GM18511 (cell line): ENCODE data around the gene DMD.

Experiments used
- ATAC-seq: cut with Tn5 transposase; IDR thresholded peaks from one replicate; pipeline ENCODE4 v1.9.1; 2021; ENCODE audit warnings: mild to moderate bottlenecking, moderate library complexity; ENCODE audit not compliant: unreplicated experiment

DMD gene

GRCh38 chrX:31796624-31797023, 1414.7 kb downstream of the DMD start:
- ATAC-seq: no peak

DNA sequence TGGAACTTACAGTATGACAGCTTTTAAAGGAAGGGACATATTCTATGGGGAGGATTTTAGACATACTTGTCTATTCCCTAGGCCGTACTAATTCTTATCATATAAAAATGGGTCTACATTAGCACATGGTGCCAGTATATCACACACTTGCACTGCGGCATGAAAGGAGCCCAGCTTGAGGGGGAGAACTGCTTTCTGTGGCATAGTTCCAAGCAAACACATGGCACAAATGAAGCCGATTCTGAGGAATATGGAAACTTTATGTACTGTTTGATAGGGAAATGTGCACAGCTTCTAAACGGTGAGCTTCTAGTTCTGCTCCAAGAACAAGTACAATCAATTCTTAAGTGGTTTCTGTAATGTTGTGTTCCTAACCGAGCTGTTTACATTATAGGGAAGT, 1463.9 kb downstream of the DMD start:
- ATAC-seq: no peak

- ATAC-seq: no peak
Measured at GRCh38 chrX:31743004-31743403, 1468.3 kb downstream of the DMD start.

GRCh38 chrX:31717474-31717873, 1493.9 kb downstream of the DMD start:
- no peak for ATAC-seq

DNA sequence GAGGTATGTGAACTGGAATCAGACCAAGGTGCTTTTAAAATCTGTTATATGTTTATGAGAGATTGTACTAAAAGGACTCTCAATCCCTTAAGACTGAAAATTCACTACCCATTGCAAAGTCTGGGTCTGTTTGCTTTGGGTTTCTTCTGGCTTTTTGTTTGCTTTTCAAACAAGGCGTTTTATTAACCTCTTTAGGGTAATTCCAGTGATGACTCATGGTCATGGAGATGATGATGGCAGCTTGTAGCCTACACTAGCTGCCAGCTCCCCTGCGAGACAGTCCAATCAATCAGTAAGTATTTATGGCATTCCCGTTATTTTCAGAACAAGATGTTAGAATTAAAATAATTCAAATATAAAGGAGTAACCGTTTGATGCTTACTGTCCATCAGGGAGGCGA, 1495.7 kb downstream of the DMD start:
- ATAC-seq: no peak

DNA sequence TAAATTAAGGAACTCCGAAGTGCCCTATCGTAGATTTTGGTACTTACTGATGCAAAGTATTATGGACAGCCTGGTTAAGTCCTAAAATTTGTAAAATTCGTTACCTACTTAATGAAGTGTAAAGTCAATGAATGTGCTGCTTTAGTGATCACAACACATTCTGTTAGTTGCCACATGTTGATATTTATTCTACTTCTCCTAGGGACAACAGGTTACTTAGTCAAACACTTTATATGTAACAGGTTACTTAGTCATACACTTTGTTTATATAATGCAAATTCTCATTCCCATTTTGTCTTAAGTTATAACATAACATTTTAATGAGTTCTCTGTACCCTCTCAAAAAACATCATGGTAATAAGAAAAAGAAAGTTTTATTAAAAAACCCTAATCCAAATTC, 1496.6 kb downstream of the DMD start:
- ATAC-seq: no peak

- no peak for ATAC-seq
Measured at GRCh38 chrX:31713120-31713519, 1498.2 kb downstream of the DMD start.

- ATAC-seq: no peak
Measured at GRCh38 chrX:31711166-31711565, 1500.2 kb downstream of the DMD start.

- no peak for ATAC-seq
Measured at GRCh38 chrX:31708116-31708515, 1503.2 kb downstream of the DMD start.

DNA sequence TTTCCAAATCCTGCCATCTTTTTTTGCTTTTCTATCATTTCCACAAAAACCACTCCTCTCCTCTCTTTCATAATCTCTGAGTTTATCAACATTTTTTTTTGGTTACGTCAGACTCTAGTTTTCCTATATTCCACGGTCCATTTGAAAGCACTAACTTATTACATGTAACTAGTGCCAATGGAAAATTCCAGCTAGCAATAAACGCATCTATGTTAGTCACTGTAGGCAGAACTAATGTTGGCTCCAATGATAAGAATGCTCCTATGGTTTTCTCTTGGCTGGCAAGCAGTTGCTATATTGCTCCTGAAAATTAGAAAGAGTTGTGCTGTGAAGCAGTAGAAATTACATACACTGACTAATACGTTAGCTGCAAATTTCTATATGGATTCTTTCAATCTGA, 1504.9 kb downstream of the DMD start:
- no peak for ATAC-seq

GRCh38 chrX:31705816-31706215, 1505.5 kb downstream of the DMD start:
- ATAC-seq: no peak

- ATAC-seq: no peak
Measured at GRCh38 chrX:31704938-31705337, 1506.4 kb downstream of the DMD start.

DNA sequence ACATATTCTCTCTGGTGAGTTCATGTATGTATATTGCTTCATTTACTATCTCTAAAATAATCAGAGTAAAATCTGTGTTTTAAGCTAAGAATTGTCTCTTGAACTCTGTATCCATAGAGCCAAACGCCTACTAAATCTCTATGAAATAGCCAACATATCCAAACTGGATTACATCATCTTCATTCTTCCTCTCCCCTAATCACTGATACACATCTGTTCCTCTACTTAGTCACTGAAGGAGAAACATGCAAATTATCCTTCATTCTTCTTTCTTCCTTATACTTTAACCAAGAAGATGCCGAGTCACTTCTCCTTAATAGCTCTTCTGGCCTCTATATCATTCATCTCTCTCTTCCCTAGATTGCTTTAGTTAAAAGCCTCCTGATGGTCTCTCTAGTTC, 1509.1 kb downstream of the DMD start:
- ATAC-seq: no peak

GRCh38 chrX:31697294-31697916, 1513.9 kb downstream of the DMD start:
- no peak for ATAC-seq

DNA sequence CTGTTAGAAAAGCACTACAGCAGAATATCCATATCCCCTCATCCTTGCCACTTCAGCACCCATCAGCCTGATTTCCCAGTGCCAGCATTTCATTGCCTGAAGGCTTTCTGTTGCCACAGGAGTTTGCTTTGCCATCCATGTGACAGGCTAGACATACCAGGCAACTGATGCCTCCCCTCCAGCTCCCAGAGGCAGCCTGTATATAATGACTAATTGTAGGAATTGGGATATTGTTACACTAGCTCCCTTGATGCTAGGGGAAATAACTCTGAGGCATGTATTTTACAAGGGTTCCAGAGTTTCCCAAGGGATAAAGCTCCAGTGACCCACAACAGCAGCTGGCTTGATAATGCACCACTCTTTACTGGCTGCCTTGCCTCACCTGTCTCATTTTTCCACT, 1531.5 kb downstream of the DMD start:
- ATAC-seq: no peak

DNA sequence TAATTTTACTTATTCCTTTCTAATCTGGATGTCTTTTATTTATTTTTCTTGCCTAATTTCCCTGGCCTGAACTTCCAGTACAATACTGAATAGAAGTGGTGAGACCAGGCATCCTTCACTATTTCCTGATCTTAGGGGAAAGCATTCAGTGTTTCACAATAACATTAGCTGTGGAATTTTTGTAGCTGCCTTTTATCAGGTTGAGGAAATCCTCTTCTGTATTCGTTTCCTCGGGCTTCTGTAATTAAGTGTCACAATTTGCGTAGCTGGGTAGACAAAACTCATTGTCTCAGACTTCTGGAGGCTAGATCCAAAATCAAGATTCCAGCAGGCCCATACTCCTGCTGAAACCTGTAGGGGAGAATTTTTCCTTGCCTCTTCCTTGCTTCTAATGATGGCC, 1541.1 kb downstream of the DMD start:
- no peak for ATAC-seq

DNA sequence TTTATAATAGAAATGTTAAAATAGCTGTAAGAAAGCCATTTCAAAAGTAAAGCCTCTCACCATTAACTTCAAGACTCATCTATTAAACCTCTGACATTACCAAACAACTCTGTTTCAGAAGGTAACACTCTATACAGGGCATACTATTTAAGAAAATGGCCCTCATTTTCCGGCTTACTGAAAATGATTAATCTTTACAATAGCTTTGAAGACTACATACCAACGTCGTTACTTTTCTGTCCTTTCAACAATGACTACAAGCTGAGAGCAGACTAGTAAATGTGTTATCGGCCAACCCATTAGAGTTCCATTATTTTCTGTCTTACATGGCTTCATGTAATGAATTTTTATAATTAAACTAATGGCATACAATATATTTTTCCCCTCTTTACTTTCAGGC, 1545.9 kb downstream of the DMD start:
- no peak for ATAC-seq

- ATAC-seq: no peak
Measured at GRCh38 chrX:31663172-31663571, 1548.2 kb downstream of the DMD start.

- ATAC-seq: no peak
Measured at GRCh38 chrX:31661280-31661810, 1550.0 kb downstream of the DMD start.

- no peak for ATAC-seq
Measured at GRCh38 chrX:31658360-31658759, 1553.0 kb downstream of the DMD start.

DNA sequence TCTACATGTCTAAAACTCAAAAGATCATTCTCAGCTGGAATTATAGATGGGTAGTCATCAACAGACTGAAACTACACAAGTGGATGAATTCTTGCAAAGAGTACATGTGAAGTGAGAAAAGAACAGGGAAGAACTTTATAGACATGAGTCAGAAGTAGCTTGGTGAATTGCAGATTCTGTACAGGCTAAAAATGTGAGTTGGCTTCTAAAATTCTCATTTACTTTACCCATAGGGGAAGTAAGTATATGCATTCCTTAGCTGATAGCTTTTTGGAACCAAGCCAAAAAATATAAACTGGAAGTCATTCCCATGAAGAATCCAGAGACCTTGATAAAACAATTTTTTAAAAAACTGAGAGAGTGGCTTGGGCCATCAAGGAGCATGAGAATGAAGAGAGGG, 1555.3 kb downstream of the DMD start:
- ATAC-seq: no peak

GRCh38 chrX:31653422-31653821, 1557.9 kb downstream of the DMD start:
- no peak for ATAC-seq

GRCh38 chrX:31652650-31653049, 1558.7 kb downstream of the DMD start:
- peak; percentile 82 for ATAC-seq
